Liver (tissue), 9 donors: ENCODE data around the gene FAM89B. TPM values are rescaled to one million over a fixed set of nuclear protein-coding genes. Genes with fewer than 3 reads are reported as not detected.
A peak's percentile ranks its signal among the peaks of the same experiment; 100 is the strongest.

ENCODE experiments used
- DNase-seq: peaks from one replicate; pipeline ENCODE4 v3.0.0-alpha.2; 2017; ENCODE audit warnings: low spot score
- H3K27ac ChIP-seq, 2 donors: one replicate each; pipeline ENCODE4 v1.7.0; 2013; ENCODE audit warnings: inconsistent platforms in 2 of 2, low read length in 2 of 2, control low read depth in 1 of 2, low read depth in 1 of 2, mild to moderate bottlenecking in 1 of 2
- H3K27me3 ChIP-seq, 4 donors: one replicate each; pipeline versions ENCODE4 v1.6.1 to v1.7.0; 2013; ENCODE audit warnings: low read length in 3 of 4, inconsistent platforms in 1 of 4, mild to moderate bottlenecking in 1 of 4, moderate library complexity in 1 of 4; ENCODE audit not compliant: control insufficient read depth in 4 of 4, insufficient read depth in 4 of 4
- H3K36me3 ChIP-seq, 4 donors: one replicate each; pipeline versions ENCODE4 v1.6.1 to v1.7.0; 2013; ENCODE audit warnings: low read length in 3 of 4, mild to moderate bottlenecking in 3 of 4, low read depth in 1 of 4, moderate library complexity in 1 of 4; ENCODE audit not compliant: control insufficient read depth in 4 of 4, insufficient read depth in 3 of 4
- H3K4me1 ChIP-seq, 4 donors: one replicate each; pipeline versions ENCODE4 v1.6.1 to v1.7.0; 2013; ENCODE audit warnings: low read length in 3 of 4, mild to moderate bottlenecking in 3 of 4, moderate library complexity in 1 of 4; ENCODE audit not compliant: control insufficient read depth in 4 of 4, insufficient read depth in 4 of 4
- H3K4me3 ChIP-seq, 3 donors: one replicate each; pipeline versions ENCODE4 v1.6.1 to v1.7.0; 2013; ENCODE audit warnings: low read length in 3 of 3, control low read depth in 1 of 3, low read depth in 1 of 3, mild to moderate bottlenecking in 1 of 3
- H3K9ac ChIP-seq, 2 donors: one replicate each; pipeline ENCODE4 v1.7.0; 2013; ENCODE audit warnings: low read length in 2 of 2, mild to moderate bottlenecking in 2 of 2, moderate library complexity in 2 of 2, control low read depth in 1 of 2, low read depth in 1 of 2
- H3K9me3 ChIP-seq, 4 donors: one replicate each; pipeline versions ENCODE4 v1.6.1 to v1.7.0; 2013; ENCODE audit warnings: low read length in 3 of 4; ENCODE audit not compliant: control insufficient read depth in 4 of 4
- EGR1 ChIP-seq, 2 donors: IDR thresholded peaks; 2 replicates each; pipeline ENCODE4 v1.6.1; 2016 to 2018; ENCODE audit warnings: antibody characterized with exemption in 2 of 2, low read depth in 2 of 2
- FOXA1 ChIP-seq: IDR thresholded peaks from 2 replicates; pipeline ENCODE4 v1.6.1; 2016; ENCODE audit warnings: antibody characterized with exemption
- FOXA2 ChIP-seq: IDR thresholded peaks from 2 replicates; pipeline ENCODE4 v1.6.1; 2016; ENCODE audit warnings: antibody characterized with exemption
- GABPA ChIP-seq, 2 donors: IDR thresholded peaks in 1 of 2; conservative IDR thresholded peaks in 1 of 2; 2 replicates each; pipeline ENCODE4 v1.6.1; 2016; ENCODE audit warnings: antibody characterized with exemption in 2 of 2, mild to moderate bottlenecking in 1 of 2, moderate library complexity in 1 of 2
- HNF4A ChIP-seq, 2 donors: conservative IDR thresholded peaks; 2 replicates each; pipeline ENCODE4 v1.6.1; 2016; ENCODE audit warnings: antibody characterized with exemption in 2 of 2, mild to moderate bottlenecking in 2 of 2
- HNF4G ChIP-seq: IDR thresholded peaks from 2 replicates; pipeline ENCODE4 v1.6.1; 2016; ENCODE audit warnings: antibody characterized with exemption
- MAX ChIP-seq: IDR thresholded peaks from 2 replicates; pipeline ENCODE4 v1.6.1; 2016; ENCODE audit warnings: antibody characterized with exemption
- NR2F2 ChIP-seq: IDR thresholded peaks from 2 replicates; pipeline ENCODE4 v1.6.1; 2016; ENCODE audit warnings: antibody characterized with exemption
- RAD21 ChIP-seq, 2 donors: IDR thresholded peaks; 2 replicates each; pipeline ENCODE4 v1.6.1; 2016; ENCODE audit warnings: antibody characterized with exemption in 2 of 2, mild to moderate bottlenecking in 2 of 2
- REST ChIP-seq: IDR thresholded peaks from 2 replicates; pipeline ENCODE4 v1.6.1; 2016; ENCODE audit warnings: antibody characterized with exemption, mild to moderate bottlenecking
- RXRA ChIP-seq, 2 donors: IDR thresholded peaks; 2 replicates each; pipeline ENCODE4 v1.6.1; 2017 to 2018; ENCODE audit warnings: antibody characterized with exemption in 2 of 2, mild to moderate bottlenecking in 1 of 2
- SP1 ChIP-seq: IDR thresholded peaks from 2 replicates; pipeline ENCODE4 v1.6.1; 2018; ENCODE audit warnings: antibody characterized with exemption, mild to moderate bottlenecking
- TAF1 ChIP-seq: conservative IDR thresholded peaks from 2 replicates; pipeline ENCODE4 v1.6.1; 2016; ENCODE audit warnings: antibody characterized with exemption, mild to moderate bottlenecking
- YY1 ChIP-seq: IDR thresholded peaks from 2 replicates; pipeline ENCODE4 v1.6.1; 2016; ENCODE audit warnings: antibody characterized with exemption, mild to moderate bottlenecking
- WGBS: extraction: QIAGEN DNeasy Blood & Tissue Kit; methylation state at CpG from one replicate; pipeline ENCODE4 v1.1.7; 2013; 5-methylcytosine and 5-hydroxymethylcytosine counted together
- polyA plus RNA-seq, 2 donors: library from polyadenylated mRNA; stranded (reverse) in 1 of 2; unstranded in 1 of 2; fragments of 200-250 nt in 1 of 2; fragments of >200 nt in 1 of 2; fragmentation: Nextera tagmentation in 1 of 2; extraction: Ambion mirVana in 1 of 2; gene quantifications; one replicate each; pipeline versions ENCODE4 v1.2.1 to v1.2.3, GENCODE V29; 2013 to 2015
- total RNA-seq, 2 donors: library from RNA; depleted of rRNA; stranded (reverse); fragments of >200 nt; gene quantifications; one replicate each; pipeline ENCODE4 v1.2.3, GENCODE V29; 2014
- donor health status: healthy.
- donor health status: healthy.
- donor health status: healthy.
- donor health status: healthy.
- donor health status: healthy.

Gene FAM89B
- total and polyA plus RNA-seq, 4 donors: 4.7 to 16.7 (median 9.5) TPM

- TF ChIP-seq REST (no peak), EGR1 (IDR thresholded peaks at IDR 0.05; ENCODE audit: low read depth in 2 of 2) (no peak), HNF4G (no peak), SP1 (no peak), RAD21 (IDR thresholded peaks at IDR 0.05) (no peak), NR2F2 (no peak), MAX (no peak), RXRA (IDR thresholded peaks at IDR 0.05) (no peak), TAF1 (no peak)
These were observed 34.0 kb upstream of the FAM89B start (continued) for GRCh38 chr11:65538232-65538914.

GRCh38 chr11:65538915-65539743, 33.2 kb upstream of the FAM89B start:
- Histone ChIP-seq H3K9ac (no peak overlapping the region), H3K27me3 (no peaks in the 10 kb centered on the region), H3K9me3 (no peaks in the 10 kb centered on the region), H3K4me1 (peaks cover 7 to 24% (median 17%) of the 10 kb centered on the region in 4 donors), H3K4me3 (peak overlapping the region in 1 of 3 donors; percentile 51), H3K27ac (peak overlapping the region in 1 of 2 donors; percentile 84), H3K36me3 (peaks cover 3 to 25% (median 16%) of the 10 kb centered on the region in 4 donors)
- no peak for DNase-seq
- no peak for TF ChIP-seq RXRA (IDR thresholded peaks at IDR 0.05)
- no peak for TF ChIP-seq REST
- TF ChIP-seq FOXA2: no peak
- no peak for TF ChIP-seq GABPA (IDR thresholded peaks at IDR 0.05 in 1 of 2, conservative IDR thresholded peaks at IDR 0.05 in 1 of 2)
- no peak for TF ChIP-seq EGR1 (IDR thresholded peaks at IDR 0.05; ENCODE audit: low read depth in 2 of 2)
- TF ChIP-seq NR2F2: no peak
- no peak for TF ChIP-seq YY1
- TF ChIP-seq TAF1: no peak
- TF ChIP-seq MAX: no peak
- TF ChIP-seq HNF4G: no peak
- TF ChIP-seq HNF4A (conservative IDR thresholded peaks at IDR 0.05): no peak
- TF ChIP-seq FOXA1: no peak
- WGBS: 87% methylated on average over 92 of the region's 92 CpGs
